Activated naive CD4-positive, alpha-beta T cell treated with anti-CD3 and anti-CD28 coated beads, Interleukin-2, amount 50 U/mL, for 24 hours (primary cell): ENCODE measurements around the gene LDHD.
A peak's percentile ranks its signal among the peaks of the same experiment; 100 is the strongest.

Experiments
- H3K27ac Mint-ChIP-seq: one replicate; pipeline ENCODE4 v1.8.0; 2021; ENCODE audit warnings: mild to moderate bottlenecking, mixed read lengths
- H3K27me3 Mint-ChIP-seq: one replicate; pipeline ENCODE4 v1.8.0; 2021; ENCODE audit warnings: mixed read lengths
- H3K36me3 Mint-ChIP-seq: one replicate; pipeline ENCODE4 v1.8.0; 2021; ENCODE audit warnings: mixed read lengths
- H3K4me1 Mint-ChIP-seq: one replicate; pipeline ENCODE4 v1.8.0; 2021; ENCODE audit warnings: mixed read lengths
- H3K4me3 Mint-ChIP-seq: one replicate; pipeline ENCODE4 v1.8.0; 2021; ENCODE audit warnings: mild to moderate bottlenecking, mixed read lengths
- H3K9me3 Mint-ChIP-seq: one replicate; pipeline ENCODE4 v1.8.0; 2021; ENCODE audit warnings: mixed read lengths

LDHD gene

GRCh38 chr16:75121949-75122568 is 5.5 kb upstream of the LDHD start:
- Mint-ChIP-seq H3K27me3 (no peaks in the 10 kb centered on the region), H3K9me3 (no peaks in the 10 kb centered on the region), H3K4me3 (no peak overlapping the region), H3K27ac (no peak overlapping the region), H3K36me3 (peaks cover 1% of the 10 kb centered on the region), H3K4me1 (no peaks in the 10 kb centered on the region)

GRCh38 chr16:75120253-75120652 is 3.7 kb upstream of the LDHD start:
- Mint-ChIP-seq H3K27me3 (no peaks in the 10 kb centered on the region), H3K36me3 (peaks cover 1% of the 10 kb centered on the region), H3K9me3 (no peaks in the 10 kb centered on the region), H3K27ac (no peak overlapping the region), H3K4me3 (no peak overlapping the region), H3K4me1 (no peaks in the 10 kb centered on the region)

GRCh38 chr16:75118943-75119539 is 2.5 kb upstream of the LDHD start:
- no peaks in the 10 kb centered on the region for H3K9me3 Mint-ChIP-seq

GRCh38 chr16:75116911-75117245 is 298 bp upstream of the LDHD start:
- no peak overlapping the region for H3K27ac Mint-ChIP-seq
- H3K4me3 Mint-ChIP-seq = no peak overlapping the region
- peaks cover 1% of the 10 kb centered on the region for H3K36me3 Mint-ChIP-seq

More at GRCh38 chr16:75118943-75119539, 2.5 kb upstream of the LDHD start:
- Mint-ChIP-seq H3K27ac (no peak overlapping the region), H3K4me3 (no peak overlapping the region), H3K36me3 (peaks cover 1% of the 10 kb centered on the region), H3K27me3 (no peaks in the 10 kb centered on the region), H3K4me1 (no peaks in the 10 kb centered on the region)

GRCh38 chr16:75114946-75115825 is 1.4 kb downstream of the LDHD start:
- Mint-ChIP-seq H3K4me3 (no peak overlapping the region), H3K36me3 (no peaks in the 10 kb centered on the region), H3K27me3 (peaks cover 5% of the 10 kb centered on the region), H3K9me3 (no peaks in the 10 kb centered on the region), H3K4me1 (peaks cover 8% of the 10 kb centered on the region), H3K27ac (no peak overlapping the region)

More at GRCh38 chr16:75116911-75117245, 298 bp upstream of the LDHD start:
- no peaks in the 10 kb centered on the region for H3K4me1 Mint-ChIP-seq
- H3K9me3 Mint-ChIP-seq = no peaks in the 10 kb centered on the region
- peaks cover 1% of the 10 kb centered on the region for H3K27me3 Mint-ChIP-seq

GRCh38 chr16:75114179-75114945 is 2.2 kb downstream of the LDHD start:
- H3K27me3 Mint-ChIP-seq = peaks cover 5% of the 10 kb centered on the region
- no peak overlapping the region for H3K27ac Mint-ChIP-seq
- H3K4me3 Mint-ChIP-seq = no peak overlapping the region
- no peaks in the 10 kb centered on the region for H3K36me3 Mint-ChIP-seq
- peaks cover 17% of the 10 kb centered on the region for H3K4me1 Mint-ChIP-seq
- no peaks in the 10 kb centered on the region for H3K9me3 Mint-ChIP-seq

GRCh38 chr16:75113541-75114121 is 2.9 kb downstream of the LDHD start:
- Mint-ChIP-seq H3K9me3 (no peaks in the 10 kb centered on the region), H3K36me3 (no peaks in the 10 kb centered on the region), H3K27me3 (peaks cover 5% of the 10 kb centered on the region), H3K4me3 (no peak overlapping the region), H3K4me1 (peaks cover 24% of the 10 kb centered on the region), H3K27ac (no peak overlapping the region)

- H3K9me3 Mint-ChIP-seq = no peaks in the 10 kb centered on the region
- H3K27me3 Mint-ChIP-seq = peaks cover 5% of the 10 kb centered on the region
- peak overlapping the region; percentile 30 for H3K27ac Mint-ChIP-seq
- H3K36me3 Mint-ChIP-seq = no peaks in the 10 kb centered on the region
- no peak overlapping the region for H3K4me3 Mint-ChIP-seq
- H3K4me1 Mint-ChIP-seq = peaks cover 29% of the 10 kb centered on the region
These were observed 3.7 kb downstream of the LDHD start for GRCh38 chr16:75112734-75113491.

- Mint-ChIP-seq H3K4me3 (no peak overlapping the region), H3K4me1 (peaks cover 29% of the 10 kb centered on the region), H3K36me3 (no peaks in the 10 kb centered on the region), H3K27me3 (peaks cover 5% of the 10 kb centered on the region), H3K27ac (no peak overlapping the region), H3K9me3 (no peaks in the 10 kb centered on the region)
These were observed 4.4 kb downstream of the LDHD start for GRCh38 chr16:75111961-75112733.

- Mint-ChIP-seq H3K27ac (no peak overlapping the region), H3K4me1 (peaks cover 29% of the 10 kb centered on the region), H3K4me3 (no peak overlapping the region), H3K9me3 (no peaks in the 10 kb centered on the region), H3K36me3 (no peaks in the 10 kb centered on the region), H3K27me3 (peaks cover 5% of the 10 kb centered on the region)
These were observed 5.1 kb downstream of the LDHD start for GRCh38 chr16:75111514-75111940.

GRCh38 chr16:75110637-75111513 is 5.7 kb downstream of the LDHD start:
- peak overlapping the region; percentile 38 for H3K4me3 Mint-ChIP-seq
- peaks cover 5% of the 10 kb centered on the region for H3K27me3 Mint-ChIP-seq
- peaks cover 29% of the 10 kb centered on the region for H3K4me1 Mint-ChIP-seq
- peak overlapping the region; percentile 59 for H3K27ac Mint-ChIP-seq
- no peaks in the 10 kb centered on the region for H3K36me3 Mint-ChIP-seq
- H3K9me3 Mint-ChIP-seq = no peaks in the 10 kb centered on the region

GRCh38 chr16:75109732-75110243 is 6.8 kb downstream of the LDHD start:
- Mint-ChIP-seq H3K27me3 (peaks cover 5% of the 10 kb centered on the region), H3K27ac (peak overlapping the region; percentile 52), H3K4me1 (peaks cover 29% of the 10 kb centered on the region), H3K36me3 (no peaks in the 10 kb centered on the region), H3K9me3 (no peaks in the 10 kb centered on the region), H3K4me3 (peak overlapping the region; percentile 49)
